ENCODE measurements around the gene OCLN.
"Not testable (repeated sequence)": the region's sequence is repeated elsewhere in the genome, so short reads cannot be mapped to it uniquely, and the experiment has no call there.

The OCLN gene

DNA sequence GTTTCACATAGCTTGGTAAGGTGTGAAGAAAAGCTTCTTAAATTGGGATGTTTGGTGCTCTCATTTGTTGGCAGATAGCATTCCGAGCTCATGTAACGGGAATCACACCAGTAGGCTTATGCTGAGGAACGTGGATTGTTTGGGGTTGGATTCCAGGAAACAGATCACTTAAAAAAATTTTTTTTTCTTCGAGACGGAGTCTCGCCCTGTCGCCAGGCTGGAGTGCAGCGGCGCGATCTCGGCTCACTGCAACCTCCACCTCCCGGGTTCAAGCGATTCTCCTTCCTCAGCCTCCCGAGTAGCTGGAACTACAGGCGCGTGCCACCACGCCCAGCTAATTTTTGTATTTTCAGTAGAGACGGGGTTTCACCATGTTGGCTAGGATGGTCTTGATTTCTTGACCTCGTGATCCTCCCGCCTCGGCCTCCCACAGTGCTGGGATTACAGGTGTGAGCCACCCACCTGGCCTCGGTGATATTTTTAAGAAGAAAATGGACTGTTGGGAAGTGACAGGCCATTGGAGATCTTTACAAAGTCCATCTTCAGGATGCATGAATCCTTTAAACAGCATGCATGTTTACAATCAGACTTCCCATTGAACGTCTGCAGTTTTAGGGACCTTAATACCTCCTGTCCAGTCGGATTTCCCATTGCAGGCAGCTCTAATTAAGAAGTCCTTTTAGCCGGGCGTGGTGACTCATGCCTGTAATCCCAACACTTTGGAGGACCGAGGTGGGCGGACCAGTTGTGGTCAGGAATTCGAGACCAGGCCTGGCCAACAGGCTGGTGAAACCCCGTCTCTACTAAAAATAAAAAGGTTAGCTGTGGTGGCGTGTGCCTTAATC lies 68.2 kb downstream of the OCLN start:
- H4K91ac ChIP-seq (ENCODE audit: low read length); H2BK15ac ChIP-seq (ENCODE audit: low read depth, poor library complexity, severe bottlenecking); H3K79me1 ChIP-seq (replicated peaks; ENCODE audit: low read length, poor library complexity, severe bottlenecking); H3K27ac ChIP-seq (ENCODE audit: low read length, poor library complexity, severe bottlenecking); H3K4ac ChIP-seq (ENCODE audit: low read depth in 1 of 2, low read length in 2 of 2); H2BK5ac ChIP-seq (ENCODE audit: low read depth, low read length, poor library complexity, severe bottlenecking); H2BK120ac ChIP-seq (ENCODE audit: low read depth, low read length); H2AFZ ChIP-seq (ENCODE audit: low read depth, low read length); H3K27me3 ChIP-seq (ENCODE audit: control insufficient read depth in 1 of 2, insufficient read depth in 1 of 2, low read length in 2 of 2); H3K23ac ChIP-seq (ENCODE audit: low read length in 2 of 2); H2BK12ac ChIP-seq (ENCODE audit: low read length in 2 of 2); H3K36me3 ChIP-seq (ENCODE audit: control insufficient read depth in 1 of 2, insufficient read depth in 2 of 2, low read depth in 1 of 2, low read length in 2 of 2); H2AK5ac ChIP-seq (ENCODE audit: low read length, severe bottlenecking); H3K14ac ChIP-seq (ENCODE audit: low read length in 2 of 2); H3K9me3 ChIP-seq (ENCODE audit: control insufficient read depth, low read length); H3K18ac ChIP-seq (ENCODE audit: low read depth in 1 of 2, low read length in 2 of 2); H4K8ac ChIP-seq (ENCODE audit: low read length); H3K4me1 ChIP-seq (ENCODE audit: control insufficient read depth, insufficient read depth, low read depth, low read length): not testable (repeated sequence)
- Histone ChIP-seq H3K9ac (ENCODE audit: low read length) (peak overlapping the region; percentile 41), H3K4me2 (ENCODE audit: low read length, poor library complexity, severe bottlenecking) (peak overlapping the region; percentile 58), H3K4me3 (ENCODE audit: insufficient read depth in 1 of 2, low read depth in 1 of 2, low read length in 2 of 2) (peak overlapping the region in 1 of 2 experiments; percentile 69)
- WGBS: no CpG with 5 or more reads among the region's 31 CpGs
- DNase-seq: peak; percentile 18

- not testable (repeated sequence) for H3K27ac ChIP-seq (ENCODE audit: low read length, poor library complexity, severe bottlenecking); H3K4me3 ChIP-seq (ENCODE audit: insufficient read depth in 1 of 2, low read depth in 1 of 2, low read length in 2 of 2); DNase-seq; H3K4me2 ChIP-seq (ENCODE audit: low read length, poor library complexity, severe bottlenecking); H3K9me3 ChIP-seq (ENCODE audit: control insufficient read depth, low read length); H4K91ac ChIP-seq (ENCODE audit: low read length); H3K18ac ChIP-seq (ENCODE audit: low read depth in 1 of 2, low read length in 2 of 2); H2AK5ac ChIP-seq (ENCODE audit: low read length, severe bottlenecking); H2BK15ac ChIP-seq (ENCODE audit: low read depth, poor library complexity, severe bottlenecking); H3K14ac ChIP-seq (ENCODE audit: low read length in 2 of 2); H3K36me3 ChIP-seq (ENCODE audit: control insufficient read depth in 1 of 2, insufficient read depth in 2 of 2, low read depth in 1 of 2, low read length in 2 of 2); H2AFZ ChIP-seq (ENCODE audit: low read depth, low read length); H3K79me1 ChIP-seq (replicated peaks; ENCODE audit: low read length, poor library complexity, severe bottlenecking); H3K27me3 ChIP-seq (ENCODE audit: control insufficient read depth in 1 of 2, insufficient read depth in 1 of 2, low read length in 2 of 2); H3K4me1 ChIP-seq (ENCODE audit: control insufficient read depth, insufficient read depth, low read depth, low read length); H3K9ac ChIP-seq (ENCODE audit: low read length); H2BK120ac ChIP-seq (ENCODE audit: low read depth, low read length); H4K8ac ChIP-seq (ENCODE audit: low read length); H3K4ac ChIP-seq (ENCODE audit: low read depth in 1 of 2, low read length in 2 of 2); H2BK5ac ChIP-seq (ENCODE audit: low read depth, low read length, poor library complexity, severe bottlenecking); H3K23ac ChIP-seq (ENCODE audit: low read length in 2 of 2); H2BK12ac ChIP-seq (ENCODE audit: low read length in 2 of 2)
- WGBS: no CpG with 5 or more reads among the region's 2 CpGs
These were observed 73.6 kb downstream of the OCLN start for GRCh38 chr5:69566172-69566571.

- H3K36me3 ChIP-seq (ENCODE audit: control insufficient read depth in 1 of 2, insufficient read depth in 2 of 2, low read depth in 1 of 2, low read length in 2 of 2); H3K14ac ChIP-seq (ENCODE audit: low read length in 2 of 2); H3K4me2 ChIP-seq (ENCODE audit: low read length, poor library complexity, severe bottlenecking); H4K91ac ChIP-seq (ENCODE audit: low read length); H3K4me1 ChIP-seq (ENCODE audit: control insufficient read depth, insufficient read depth, low read depth, low read length); H3K79me1 ChIP-seq (replicated peaks; ENCODE audit: low read length, poor library complexity, severe bottlenecking); H2BK5ac ChIP-seq (ENCODE audit: low read depth, low read length, poor library complexity, severe bottlenecking); H2BK15ac ChIP-seq (ENCODE audit: low read depth, poor library complexity, severe bottlenecking); H3K18ac ChIP-seq (ENCODE audit: low read depth in 1 of 2, low read length in 2 of 2); H3K9ac ChIP-seq (ENCODE audit: low read length); H3K23ac ChIP-seq (ENCODE audit: low read length in 2 of 2); DNase-seq; H3K4ac ChIP-seq (ENCODE audit: low read depth in 1 of 2, low read length in 2 of 2); H3K9me3 ChIP-seq (ENCODE audit: control insufficient read depth, low read length); H4K8ac ChIP-seq (ENCODE audit: low read length); H3K27me3 ChIP-seq (ENCODE audit: control insufficient read depth in 1 of 2, insufficient read depth in 1 of 2, low read length in 2 of 2); H2AK5ac ChIP-seq (ENCODE audit: low read length, severe bottlenecking); H3K4me3 ChIP-seq (ENCODE audit: insufficient read depth in 1 of 2, low read depth in 1 of 2, low read length in 2 of 2); H2BK12ac ChIP-seq (ENCODE audit: low read length in 2 of 2); H3K27ac ChIP-seq (ENCODE audit: low read length, poor library complexity, severe bottlenecking); H2AFZ ChIP-seq (ENCODE audit: low read depth, low read length); H2BK120ac ChIP-seq (ENCODE audit: low read depth, low read length): not testable (repeated sequence)
- WGBS: no CpG with 5 or more reads among the region's 2 CpGs
These were observed 75.5 kb downstream of the OCLN start for GRCh38 chr5:69568072-69568471.

GRCh38 chr5:69583356-69583755 lies 90.8 kb downstream of the OCLN start:
- not testable (repeated sequence) for H3K79me1 ChIP-seq (replicated peaks; ENCODE audit: low read length, poor library complexity, severe bottlenecking); H3K9me3 ChIP-seq (ENCODE audit: control insufficient read depth, low read length); DNase-seq; H3K9ac ChIP-seq (ENCODE audit: low read length); H2BK5ac ChIP-seq (ENCODE audit: low read depth, low read length, poor library complexity, severe bottlenecking); H3K36me3 ChIP-seq (ENCODE audit: control insufficient read depth in 1 of 2, insufficient read depth in 2 of 2, low read depth in 1 of 2, low read length in 2 of 2); H3K4me1 ChIP-seq (ENCODE audit: control insufficient read depth, insufficient read depth, low read depth, low read length); H3K14ac ChIP-seq (ENCODE audit: low read length in 2 of 2); H3K27me3 ChIP-seq (ENCODE audit: control insufficient read depth in 1 of 2, insufficient read depth in 1 of 2, low read length in 2 of 2); H3K27ac ChIP-seq (ENCODE audit: low read length, poor library complexity, severe bottlenecking); H2BK12ac ChIP-seq (ENCODE audit: low read length in 2 of 2); H3K4ac ChIP-seq (ENCODE audit: low read depth in 1 of 2, low read length in 2 of 2); H2BK120ac ChIP-seq (ENCODE audit: low read depth, low read length); H3K23ac ChIP-seq (ENCODE audit: low read length in 2 of 2); H4K8ac ChIP-seq (ENCODE audit: low read length); H4K91ac ChIP-seq (ENCODE audit: low read length); H2AFZ ChIP-seq (ENCODE audit: low read depth, low read length); H3K18ac ChIP-seq (ENCODE audit: low read depth in 1 of 2, low read length in 2 of 2); H3K4me2 ChIP-seq (ENCODE audit: low read length, poor library complexity, severe bottlenecking); H2AK5ac ChIP-seq (ENCODE audit: low read length, severe bottlenecking); H3K4me3 ChIP-seq (ENCODE audit: insufficient read depth in 1 of 2, low read depth in 1 of 2, low read length in 2 of 2); H2BK15ac ChIP-seq (ENCODE audit: low read depth, poor library complexity, severe bottlenecking)
- no CpG with 5 or more reads among the region's 2 CpGs for WGBS
